ENCODE measurements around the gene PIK3CD.

GRCh38 chr1:9630331-9631111, 21.0 kb upstream of the PIK3CD start:
- TF ChIP-seq, protein P1, sequence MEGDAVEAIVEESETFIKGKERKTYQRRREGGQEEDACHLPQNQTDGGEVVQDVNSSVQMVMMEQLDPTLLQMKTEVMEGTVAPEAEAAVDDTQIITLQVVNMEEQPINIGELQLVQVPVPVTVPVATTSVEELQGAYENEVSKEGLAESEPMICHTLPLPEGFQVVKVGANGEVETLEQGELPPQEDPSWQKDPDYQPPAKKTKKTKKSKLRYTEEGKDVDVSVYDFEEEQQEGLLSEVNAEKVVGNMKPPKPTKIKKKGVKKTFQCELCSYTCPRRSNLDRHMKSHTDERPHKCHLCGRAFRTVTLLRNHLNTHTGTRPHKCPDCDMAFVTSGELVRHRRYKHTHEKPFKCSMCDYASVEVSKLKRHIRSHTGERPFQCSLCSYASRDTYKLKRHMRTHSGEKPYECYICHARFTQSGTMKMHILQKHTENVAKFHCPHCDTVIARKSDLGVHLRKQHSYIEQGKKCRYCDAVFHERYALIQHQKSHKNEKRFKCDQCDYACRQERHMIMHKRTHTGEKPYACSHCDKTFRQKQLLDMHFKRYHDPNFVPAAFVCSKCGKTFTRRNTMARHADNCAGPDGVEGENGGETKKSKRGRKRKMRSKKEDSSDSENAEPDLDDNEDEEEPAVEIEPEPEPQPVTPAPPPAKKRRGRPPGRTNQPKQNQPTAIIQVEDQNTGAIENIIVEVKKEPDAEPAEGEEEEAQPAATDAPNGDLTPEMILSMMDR (IDR thresholded peaks at IDR 0.05): no peak
- TF ChIP-seq POLR2A (IDR thresholded peaks at IDR 0.05): no peak

Measured in esophagus squamous epithelium (tissue), 4 donors.